Body of pancreas (tissue), 4 donors: Measurements from ENCODE around the gene OBI1. TPM values are rescaled to one million over a fixed set of nuclear protein-coding genes. Genes with fewer than 3 reads are reported as not detected.

Source experiments
- ATAC-seq: fragments of 150-250 bp; one replicate; pipeline ENCODE4 v1.9.1; 2016
- DNase-seq, 4 donors: peaks; one replicate each; pipeline ENCODE4 v3.0.0-alpha.2; 2019
- H3K27ac ChIP-seq, 4 donors: fragments of 200-600 bp; sonication (generic); 1 replicate in 3 of 4; 2 replicates in 1 of 4; pipeline versions ENCODE4 v1.5.1 to v1.6.1; 2016 to 2019; ENCODE audit warnings: mild to moderate bottlenecking in 1 of 4, mixed read lengths in 1 of 4, moderate library complexity in 1 of 4
- H3K27me3 ChIP-seq, 2 donors: fragments of 200-600 bp; sonication (generic); one replicate each; pipeline ENCODE4 v1.6.0; 2016; ENCODE audit warnings: mild to moderate bottlenecking in 1 of 2
- H3K36me3 ChIP-seq, 2 donors: fragments of 200-600 bp; sonication (generic); replicated peaks in 1 of 2; 2 replicates each; pipeline ENCODE4 v1.5.1; 2016; ENCODE audit warnings: low read depth in 2 of 2; ENCODE audit not compliant: insufficient read depth in 1 of 2
- H3K4me1 ChIP-seq: fragments of 200-600 bp; sonication (generic); one replicate; pipeline ENCODE4 v1.6.0; 2016
- H3K4me3 ChIP-seq, 2 donors: fragments of 200-600 bp; sonication (generic); 1 replicate in 1 of 2; 2 replicates in 1 of 2; pipeline ENCODE4 v1.5.1; 2016 to 2019
- H3K9me3 ChIP-seq, 3 donors: fragments of 200-600 bp; sonication (generic); 1 replicate in 2 of 3; 2 replicates in 1 of 3; pipeline ENCODE4 v1.5.1; 2016
- CTCF ChIP-seq, 7 experiments: fragments of 450-650 bp in 4 of 7; fragments of 200-600 bp in 3 of 7; sonication (generic) in 3 of 7; IDR thresholded peaks; one replicate each; pipeline ENCODE4 v1.5.1; 2016 to 2019; ENCODE audit warnings: antibody characterized with exemption in 7 of 7
- POLR2A ChIP-seq, 3 donors: fragments of 450-650 bp; IDR thresholded peaks; one replicate each; pipeline ENCODE4 v1.6.1; 2016; ENCODE audit warnings: antibody characterized with exemption in 3 of 3, mild to moderate bottlenecking in 2 of 3
- WGBS, 2 donors: methylation state at CpG; one replicate each; pipeline ENCODE4 v1.1.5; 2017; 5-methylcytosine and 5-hydroxymethylcytosine counted together
- intact Hi-C: fragments of 100-400 bp; cut with DNase I; formaldehyde crosslinking; loops from one replicate; pipeline ENCODE4 v1.15.1; 2023
- total RNA-seq, 2 donors: library from RNA; depleted of rRNA; stranded (reverse); fragments of >200 nt; gene quantifications; one replicate each; pipeline ENCODE4 v1.1.0, GENCODE V29; 2016

OBI1 gene
- total RNA-seq, 2 donors from 2014 or later: 3.3 to 8.6 TPM

- TF ChIP-seq POLR2A (IDR thresholded peaks at IDR 0.05) (no peak), CTCF (IDR thresholded peaks at IDR 0.05) (no peak)
- Histone ChIP-seq H3K27ac (no peak overlapping the region), H3K27me3 (peaks cover 0 to 80% of the 10 kb centered on the region in 2 donors), H3K4me3 (no peak overlapping the region), H3K9me3 (no peaks in the 10 kb centered on the region), H3K36me3 (no peaks in the 10 kb centered on the region), H3K4me1 (peaks cover 26% of the 10 kb centered on the region)
- 7 to 13% methylated on average over 3 of the region's 3 CpGs for WGBS, 2 donors
- ATAC-seq (no peak), DNase-seq (no peak)
- intact Hi-C loops: no loop called here
Observed at GRCh38 chr13:78598116-78598781, 60.7 kb downstream of the OBI1 start.

- Histone ChIP-seq H3K4me1 (peaks cover 19% of the 10 kb centered on the region), H3K27me3 (peaks cover 0 to 78% of the 10 kb centered on the region in 2 donors), H3K36me3 (no peaks in the 10 kb centered on the region), H3K27ac (no peak overlapping the region), H3K4me3 (no peak overlapping the region), H3K9me3 (no peaks in the 10 kb centered on the region)
- 15 to 24% methylated on average over 7 of the region's 7 CpGs for WGBS, 2 donors
- ATAC-seq: no peak
- no peak for TF ChIP-seq CTCF (IDR thresholded peaks at IDR 0.05)
- no peak for TF ChIP-seq POLR2A (IDR thresholded peaks at IDR 0.05)
- intact Hi-C loops: no loop called here
- DNase-seq: no peak
Observed at GRCh38 chr13:78597602-78597932, 61.4 kb downstream of the OBI1 start.

GRCh38 chr13:78596736-78597601 is 62.0 kb downstream of the OBI1 start:
- ATAC-seq: no peak
- no peak for DNase-seq
- intact Hi-C loops: no loop called here
- no peak for TF ChIP-seq CTCF (IDR thresholded peaks at IDR 0.05)
- H3K4me3 ChIP-seq: no peak overlapping the region
- peaks cover 15% of the 10 kb centered on the region for H3K4me1 ChIP-seq
- H3K27me3 ChIP-seq: peaks cover 0 to 74% of the 10 kb centered on the region in 2 donors
- no peaks in the 10 kb centered on the region for H3K36me3 ChIP-seq
- no peaks in the 10 kb centered on the region for H3K9me3 ChIP-seq
- H3K27ac ChIP-seq: no peak overlapping the region
- WGBS, 2 donors: 8 to 11% methylated on average over 37 to 50 of the region's 50 CpGs

DNA sequence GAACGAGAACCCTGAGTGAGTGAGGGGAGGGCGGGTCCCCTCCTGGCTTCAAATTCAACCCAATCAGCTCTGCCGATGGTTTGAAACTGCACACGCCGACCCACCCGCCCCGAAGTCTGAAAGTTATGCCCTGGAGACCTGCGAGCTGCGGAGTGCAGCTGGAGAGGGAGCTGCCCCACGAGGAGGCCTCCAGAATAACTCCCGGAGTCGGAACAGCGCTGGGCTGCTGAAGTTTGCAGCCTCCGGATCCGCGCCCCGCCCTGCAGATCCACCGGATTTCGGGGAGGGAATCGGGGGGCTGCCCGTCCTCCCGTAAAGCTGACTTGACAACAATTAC is 62.6 kb downstream of the OBI1 start:
- no peak overlapping the region for H3K4me3 ChIP-seq
- peaks cover 0 to 71% of the 10 kb centered on the region in 2 donors for H3K27me3 ChIP-seq
- DNase-seq: no peak
- WGBS, 2 donors: 3 to 8% methylated on average over 11 to 22 of the region's 22 CpGs
- peaks cover 12% of the 10 kb centered on the region for H3K4me1 ChIP-seq
- no peak for ATAC-seq
- H3K9me3 ChIP-seq: no peaks in the 10 kb centered on the region
- no peak overlapping the region for H3K27ac ChIP-seq
- intact Hi-C loops: no loop called here
- no peaks in the 10 kb centered on the region for H3K36me3 ChIP-seq
- TF ChIP-seq CTCF (IDR thresholded peaks at IDR 0.05) (no peak), POLR2A (IDR thresholded peaks at IDR 0.05) (no peak)
